HUDEP-2 (cell line): Measurements from ENCODE around the gene GAA.

Experiments
- DNase-seq, 76 experiments: peaks; one replicate each; lab custom pipeline; 2025; ENCODE audit not compliant: unreplicated experiment in 76 of 76; lab: John Stamatoyannopoulos, UW

The GAA gene

GRCh38 chr17:80115159-80115558 lies 13.8 kb downstream of the GAA start:
- no peak for DNase-seq

GRCh38 chr17:80116276-80116920 lies 15.0 kb downstream of the GAA start:
- no peak for DNase-seq

DNA sequence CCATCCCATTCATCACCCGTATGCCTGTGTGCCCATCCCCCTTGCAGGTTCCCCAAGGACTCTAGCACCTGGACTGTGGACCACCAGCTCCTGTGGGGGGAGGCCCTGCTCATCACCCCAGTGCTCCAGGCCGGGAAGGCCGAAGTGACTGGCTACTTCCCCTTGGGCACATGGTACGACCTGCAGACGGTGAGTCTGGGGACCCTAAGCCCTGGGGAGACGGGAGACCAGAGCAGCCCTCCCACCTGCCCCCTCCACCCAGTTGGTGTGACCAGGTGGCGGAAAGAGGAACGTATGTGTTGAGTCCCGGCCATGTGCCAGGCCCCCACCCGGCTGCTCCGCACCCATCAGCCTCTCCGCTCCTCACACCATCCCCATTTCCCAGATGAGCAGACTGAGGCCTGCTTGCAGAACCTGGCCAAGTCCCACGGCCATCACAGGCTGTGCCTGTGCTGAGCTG lies 15.6 kb downstream of the GAA start:
- no peak for DNase-seq

- no peak for DNase-seq
Observed at GRCh38 chr17:80117491-80118401, 16.4 kb downstream of the GAA start.

DNA sequence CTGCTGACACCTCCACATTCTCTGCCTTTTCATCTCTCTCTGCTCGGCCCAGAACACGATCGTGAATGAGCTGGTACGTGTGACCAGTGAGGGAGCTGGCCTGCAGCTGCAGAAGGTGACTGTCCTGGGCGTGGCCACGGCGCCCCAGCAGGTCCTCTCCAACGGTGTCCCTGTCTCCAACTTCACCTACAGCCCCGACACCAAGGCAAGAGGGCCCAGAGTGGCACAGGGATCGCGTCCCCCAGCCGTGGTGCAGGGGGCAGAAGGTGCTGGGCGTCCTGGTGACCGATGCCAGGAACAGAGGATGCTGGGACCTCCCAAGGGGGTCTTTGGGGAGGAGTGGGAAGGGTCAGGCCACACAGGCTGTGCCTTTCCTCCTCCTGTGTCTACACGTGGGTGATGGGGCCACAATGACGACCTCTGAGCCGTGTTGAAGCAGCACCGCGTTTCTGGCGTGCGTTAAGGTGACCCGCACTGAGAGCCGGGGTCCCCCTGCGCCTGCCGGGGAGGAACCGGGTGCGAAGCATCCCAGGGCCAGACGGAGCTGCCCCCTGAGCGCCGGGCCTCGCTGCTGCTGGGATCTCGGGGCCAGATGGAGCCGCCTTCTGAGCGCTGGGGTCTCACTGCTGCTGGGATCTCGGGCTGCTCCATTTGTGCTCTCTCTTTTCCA lies 17.4 kb downstream of the GAA start:
- DNase-seq: no peak

GRCh38 chr17:80119271-80119791 lies 17.9 kb downstream of the GAA start:
- DNase-seq: no peak

GRCh38 chr17:80119839-80120238 lies 18.5 kb downstream of the GAA start:
- DNase-seq: no peak

GRCh38 chr17:80122026-80122575 lies 20.7 kb downstream of the GAA start:
- DNase-seq: no peak

DNA sequence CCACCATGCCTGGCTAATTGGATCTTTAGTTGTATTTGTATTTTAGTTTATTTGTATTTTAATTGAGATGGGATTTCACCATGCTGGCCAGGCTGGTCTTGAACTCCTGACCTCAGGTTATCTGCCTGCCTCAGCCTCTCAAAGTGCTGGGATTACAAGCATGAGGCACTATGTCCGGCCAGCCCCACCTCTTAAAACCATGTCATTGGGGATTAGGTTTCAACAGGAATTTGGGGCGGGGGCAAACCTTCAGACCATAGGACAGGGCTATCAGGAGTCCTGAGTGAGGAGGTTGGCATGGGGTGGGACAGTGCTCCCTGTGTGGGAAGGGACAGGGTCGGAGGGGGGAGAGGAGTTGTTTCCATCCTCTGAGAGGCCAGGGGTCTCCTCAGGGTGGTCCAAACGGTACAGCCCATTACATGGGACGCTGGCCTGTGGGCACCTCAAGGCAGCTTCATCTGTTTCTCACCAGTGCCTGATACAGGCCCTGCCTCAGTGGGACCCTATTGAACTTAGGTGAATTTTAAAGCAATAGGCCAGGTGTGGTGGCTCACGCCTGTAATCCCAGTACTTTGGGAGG lies 21.6 kb downstream of the GAA start:
- DNase-seq: no peak

DNA sequence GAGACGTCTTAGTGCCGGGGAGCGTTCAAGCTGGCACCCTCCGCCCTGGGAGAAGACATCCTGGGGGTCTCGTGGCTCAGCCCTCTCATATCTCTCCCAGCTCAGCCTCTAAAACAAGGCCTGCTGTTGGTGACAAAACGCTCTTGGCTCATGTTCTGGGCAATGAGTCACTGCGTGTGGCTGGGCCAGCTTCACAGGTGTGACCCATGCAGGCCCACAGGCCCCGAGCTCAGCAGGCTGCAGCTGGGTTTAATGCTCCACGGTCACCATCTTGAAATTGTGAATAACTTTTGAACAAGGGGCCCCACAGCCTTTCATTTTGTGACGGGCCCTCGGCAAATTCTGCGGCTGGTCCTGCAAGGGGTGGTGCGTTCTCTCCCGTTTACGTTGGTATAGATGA lies 22.4 kb downstream of the GAA start:
- DNase-seq: peak in 4 of 76 experiments; percentile 1 to 42 (median 9)

DNA sequence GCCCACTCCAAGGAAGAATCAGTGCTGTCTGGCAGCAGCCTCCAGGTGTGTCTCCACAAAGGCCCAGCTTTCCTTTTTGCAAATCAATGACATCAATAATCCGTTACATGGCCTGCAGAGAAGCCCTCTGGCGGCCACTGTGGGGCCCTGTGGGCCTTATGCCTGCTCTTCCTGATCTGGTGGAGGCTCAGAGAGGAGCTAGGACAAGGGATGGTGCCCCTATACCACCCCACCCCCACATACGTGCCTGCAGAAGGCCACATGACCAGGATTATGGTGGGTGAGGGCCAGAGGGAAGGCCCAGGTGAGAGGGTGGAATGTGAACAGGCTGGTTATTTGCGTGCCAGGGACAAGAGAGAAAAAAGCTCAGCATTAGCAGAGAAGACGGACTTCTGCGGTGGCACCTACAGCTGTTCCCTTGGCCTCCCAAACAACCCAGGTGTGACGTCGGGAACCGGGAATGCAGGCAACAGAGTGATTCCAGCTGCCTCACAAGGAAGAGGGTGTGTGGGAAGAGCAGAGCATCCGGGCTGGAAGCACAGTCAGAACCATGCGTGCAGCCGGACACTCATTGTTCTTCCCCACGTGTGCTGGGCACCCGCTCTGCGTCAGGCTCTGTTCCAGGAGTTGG lies 23.1 kb downstream of the GAA start:
- DNase-seq: peak in 9 of 76 experiments; percentile 4 to 25 (median 12)

- no peak for DNase-seq
Observed at GRCh38 chr17:80125656-80126448, 24.5 kb downstream of the GAA start.

DNA sequence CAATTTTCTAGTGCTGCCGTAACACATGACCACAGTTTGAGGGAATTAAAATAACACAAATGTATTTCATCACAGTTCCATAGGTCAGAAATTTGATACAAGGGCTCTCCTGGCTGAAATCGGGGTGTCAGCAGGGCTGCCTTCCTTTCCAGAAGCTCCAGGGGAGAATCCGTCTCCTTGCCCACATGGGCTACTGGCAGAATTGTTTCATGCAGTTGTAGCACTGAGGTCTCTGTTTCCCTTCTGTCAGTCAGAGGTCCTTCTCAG lies 25.0 kb downstream of the GAA start:
- no peak for DNase-seq

- no peak for DNase-seq
Observed at GRCh38 chr17:80129006-80129565, 27.7 kb downstream of the GAA start.

DNA sequence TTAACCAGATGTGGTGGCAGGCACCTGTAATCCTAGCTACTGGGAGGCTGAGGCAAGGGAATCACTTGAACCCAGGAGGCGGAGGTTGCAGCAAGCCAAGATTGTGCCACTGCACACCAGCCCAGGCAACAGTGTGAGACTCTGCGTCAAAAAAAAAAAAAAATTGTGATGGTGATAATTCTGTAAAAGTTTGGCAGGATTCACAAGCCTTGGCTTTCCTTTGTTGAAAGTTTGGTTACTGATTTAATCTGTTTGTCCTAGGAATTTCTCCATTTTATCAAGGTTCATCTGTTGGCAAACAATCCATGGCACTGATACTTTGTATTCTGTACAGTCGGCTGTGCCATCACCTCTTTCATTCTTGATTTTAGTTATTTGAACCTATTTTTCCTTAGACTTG lies 29.6 kb downstream of the GAA start:
- DNase-seq: no peak

DNA sequence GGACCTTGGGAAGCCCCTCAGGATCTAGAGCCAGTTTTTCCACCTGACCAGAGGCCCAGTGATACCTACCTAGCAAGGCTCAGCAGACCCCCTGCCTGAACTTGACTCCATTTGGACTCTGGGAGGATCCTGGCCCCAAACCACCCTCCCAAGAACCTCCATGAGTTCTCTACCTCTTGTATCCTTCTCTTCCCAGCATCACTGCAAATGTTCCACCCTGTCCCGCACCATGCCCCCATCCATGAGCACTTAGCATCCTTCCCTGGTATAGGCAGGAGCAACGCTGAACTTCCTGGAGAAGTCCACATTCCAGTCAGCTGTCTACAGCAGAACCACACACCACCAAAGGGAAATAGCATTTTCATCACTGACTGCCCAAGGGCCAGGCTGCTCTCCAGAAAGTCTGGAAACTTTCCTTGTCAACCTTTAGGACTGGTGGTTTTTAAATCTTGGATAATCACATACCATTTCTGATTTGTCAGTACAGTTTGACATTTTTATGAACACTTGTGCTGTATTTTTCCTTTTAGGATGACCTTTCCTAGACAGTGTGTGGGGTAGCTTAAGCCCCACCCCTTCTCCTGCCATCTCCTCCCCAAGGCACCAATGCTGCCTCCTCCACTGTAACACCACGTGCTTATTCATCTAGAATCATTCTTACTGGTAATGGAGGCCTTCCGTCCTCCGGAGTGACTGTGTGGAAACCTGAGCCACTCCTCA lies 31.7 kb downstream of the GAA start:
- no peak for DNase-seq

GRCh38 chr17:80133626-80133970 lies 32.2 kb downstream of the GAA start:
- DNase-seq: no peak

DNA sequence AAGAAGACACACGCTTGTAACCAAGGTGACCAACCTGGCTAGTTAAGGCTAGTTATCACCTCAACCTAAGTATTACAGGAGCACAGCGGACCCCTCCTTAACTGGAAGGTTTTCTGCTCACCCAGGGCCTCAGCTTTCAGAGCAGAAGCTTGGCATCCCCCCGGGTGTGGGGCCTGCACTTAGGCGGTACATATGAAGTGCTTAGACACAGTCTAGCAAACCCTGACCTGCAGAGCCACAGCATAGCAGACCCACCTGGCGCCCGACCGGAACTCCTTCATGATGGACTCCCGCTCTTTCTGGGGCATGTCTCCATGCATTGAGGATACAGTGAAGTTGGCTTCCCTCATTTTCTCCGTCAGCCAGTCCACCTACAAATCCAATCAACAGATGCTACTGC lies 35.8 kb downstream of the GAA start:
- no peak for DNase-seq
